Hepatocyte (in vitro differentiated cells): ENCODE results near the gene SNTG2. TPM values are rescaled to one million over a fixed set of nuclear protein-coding genes. Genes with fewer than 3 reads are reported as not detected.
"Not testable (repeated sequence)": the region's sequence is repeated elsewhere in the genome, so short reads cannot be mapped to it uniquely, and the experiment has no call there.

Experiments used
- DNase-seq: peaks from one replicate; pipeline ENCODE4 v3.0.0-alpha.2; 2016; ENCODE audit warnings: low spot score
- H2AFZ ChIP-seq: fragments of 200-600 bp; sonication (generic); 2 replicates; pipeline ENCODE4 v1.6.0; 2016; ENCODE audit warnings: antibody characterized with exemption, mild to moderate bottlenecking
- H3K27ac ChIP-seq: fragments of 200-600 bp; sonication (generic); 2 replicates; pipeline ENCODE4 v1.5.1; 2016; ENCODE audit warnings: mild to moderate bottlenecking
- H3K27me3 ChIP-seq: fragments of 200-600 bp; sonication (generic); 2 replicates; pipeline ENCODE4 v1.6.1; 2016
- H3K36me3 ChIP-seq: fragments of 200-600 bp; sonication (generic); replicated peaks from 2 replicates; pipeline ENCODE4 v1.5.1; 2016; ENCODE audit warnings: low read depth; ENCODE audit not compliant: insufficient read depth
- H3K4me1 ChIP-seq: fragments of 200-600 bp; sonication (generic); 2 replicates; pipeline ENCODE4 v1.5.1; 2016; ENCODE audit warnings: mild to moderate bottlenecking, moderate library complexity; ENCODE audit not compliant: insufficient read depth
- H3K4me2 ChIP-seq: fragments of 200-600 bp; sonication (generic); 2 replicates; pipeline ENCODE4 v1.6.0; 2016
- H3K4me3 ChIP-seq: fragments of 200-600 bp; sonication (generic); 2 replicates; pipeline ENCODE4 v1.5.1; 2016; ENCODE audit warnings: mild to moderate bottlenecking
- H3K79me2 ChIP-seq: fragments of 200-600 bp; sonication (generic); 2 replicates; pipeline ENCODE4 v1.6.0; 2017; ENCODE audit warnings: mild to moderate bottlenecking
- H3K9me2 ChIP-seq: fragments of 200-600 bp; sonication (generic); replicated peaks from 2 replicates; pipeline ENCODE4 v1.6.0; 2017; ENCODE audit warnings: mild to moderate bottlenecking; ENCODE audit not compliant: insufficient read depth
- H3K9me3 ChIP-seq: fragments of 200-600 bp; sonication (generic); 2 replicates; pipeline ENCODE4 v1.5.1; 2016; ENCODE audit warnings: low read depth, mild to moderate bottlenecking
- H4K20me1 ChIP-seq: fragments of 200-600 bp; sonication (generic); 2 replicates; pipeline ENCODE4 v1.6.0; 2016; ENCODE audit warnings: mild to moderate bottlenecking; ENCODE audit not compliant: insufficient read depth, poor library complexity, severe bottlenecking
- EZH2 ChIP-seq: fragments of 200-600 bp; sonication (generic); IDR thresholded peaks from 2 replicates; pipeline ENCODE4 v1.6.1; 2016; ENCODE audit warnings: antibody characterized with exemption, mild to moderate bottlenecking, borderline replicate concordance
- EZH2phosphoT487 ChIP-seq: fragments of 200-600 bp; sonication (generic); IDR thresholded peaks from one replicate; pipeline ENCODE4 v1.6.1; 2018; ENCODE audit warnings: antibody characterized with exemption, mild to moderate bottlenecking, low read depth, moderate library complexity; ENCODE audit not compliant: unreplicated experiment, severe bottlenecking
- WGBS: methylation state at CpG from one replicate; pipeline ENCODE4 v1.1.6; 2016; ENCODE audit warnings: low lambda C conversion rate; ENCODE audit errors: missing lambda C conversion rate; 5-methylcytosine and 5-hydroxymethylcytosine counted together
- polyA plus RNA-seq: library from polyadenylated mRNA; unstranded; fragments of >200 nt; fragmentation: Nextera tagmentation; extraction: Ambion mirVana; gene quantifications from 2 replicates; pipeline ENCODE4 v1.2.1, GENCODE V29; 2016
- total RNA-seq: library from RNA; depleted of rRNA; stranded (reverse); fragments of >200 nt; gene quantifications from 2 replicates; pipeline ENCODE4 v1.2.3, GENCODE V29; 2014
- TF ChIP-seq, protein P1 (sequence below): fragments of 200-600 bp; sonication (generic); IDR thresholded peaks from 2 replicates; pipeline ENCODE4 v1.5.1; 2016; ENCODE audit warnings: antibody characterized with exemption, mild to moderate bottlenecking; ENCODE audit not compliant: poor library complexity

The SNTG2 gene
- total and polyA plus RNA-seq, 2 experiments from 2014 or later: not detected

GRCh38 chr2:1088940-1089339, 138.3 kb downstream of the SNTG2 start:
- Histone ChIP-seq H3K27me3 (no peaks in the 10 kb centered on the region), H3K9me3 (no peaks in the 10 kb centered on the region), H3K4me1 (no peaks in the 10 kb centered on the region), H3K79me2 (no peaks in the 10 kb centered on the region), H3K36me3 (no peaks in the 10 kb centered on the region), H3K27ac (no peak overlapping the region), H3K4me2 (no peak overlapping the region), H3K9me2 (no peaks in the 10 kb centered on the region), H3K4me3 (no peak overlapping the region), H4K20me1 (no peaks in the 10 kb centered on the region), H2AFZ (no peak overlapping the region)
- no peak for DNase-seq
- WGBS: 87% methylated on average over 4 of the region's 4 CpGs
- TF ChIP-seq, protein P1, sequence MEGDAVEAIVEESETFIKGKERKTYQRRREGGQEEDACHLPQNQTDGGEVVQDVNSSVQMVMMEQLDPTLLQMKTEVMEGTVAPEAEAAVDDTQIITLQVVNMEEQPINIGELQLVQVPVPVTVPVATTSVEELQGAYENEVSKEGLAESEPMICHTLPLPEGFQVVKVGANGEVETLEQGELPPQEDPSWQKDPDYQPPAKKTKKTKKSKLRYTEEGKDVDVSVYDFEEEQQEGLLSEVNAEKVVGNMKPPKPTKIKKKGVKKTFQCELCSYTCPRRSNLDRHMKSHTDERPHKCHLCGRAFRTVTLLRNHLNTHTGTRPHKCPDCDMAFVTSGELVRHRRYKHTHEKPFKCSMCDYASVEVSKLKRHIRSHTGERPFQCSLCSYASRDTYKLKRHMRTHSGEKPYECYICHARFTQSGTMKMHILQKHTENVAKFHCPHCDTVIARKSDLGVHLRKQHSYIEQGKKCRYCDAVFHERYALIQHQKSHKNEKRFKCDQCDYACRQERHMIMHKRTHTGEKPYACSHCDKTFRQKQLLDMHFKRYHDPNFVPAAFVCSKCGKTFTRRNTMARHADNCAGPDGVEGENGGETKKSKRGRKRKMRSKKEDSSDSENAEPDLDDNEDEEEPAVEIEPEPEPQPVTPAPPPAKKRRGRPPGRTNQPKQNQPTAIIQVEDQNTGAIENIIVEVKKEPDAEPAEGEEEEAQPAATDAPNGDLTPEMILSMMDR: no peak
- TF ChIP-seq EZH2: no peak
- TF ChIP-seq EZH2phosphoT487: no peak

- no peaks in the 10 kb centered on the region for H3K9me2 ChIP-seq
- H3K36me3 ChIP-seq: no peaks in the 10 kb centered on the region
- H3K9me3 ChIP-seq: no peaks in the 10 kb centered on the region
- no peaks in the 10 kb centered on the region for H3K4me1 ChIP-seq
- H3K27ac ChIP-seq: no peak overlapping the region
- H4K20me1 ChIP-seq: no peaks in the 10 kb centered on the region
- no peak overlapping the region for H3K4me3 ChIP-seq
- WGBS: 76% methylated on average over 5 of the region's 5 CpGs
- H3K27me3 ChIP-seq: no peaks in the 10 kb centered on the region
- TF ChIP-seq EZH2phosphoT487 (no peak), EZH2 (no peak)
- TF ChIP-seq, protein P1: no peak
- H3K4me2 ChIP-seq: no peak overlapping the region
- no peak for DNase-seq
- H2AFZ ChIP-seq: no peak overlapping the region
- no peaks in the 10 kb centered on the region for H3K79me2 ChIP-seq
Observed at GRCh38 chr2:1091895-1092585, 141.4 kb downstream of the SNTG2 start.

- not testable (repeated sequence) for H3K27ac ChIP-seq, H3K4me3 ChIP-seq, H3K9me3 ChIP-seq, H3K36me3 ChIP-seq, H4K20me1 ChIP-seq, H3K4me1 ChIP-seq, H3K27me3 ChIP-seq, H3K9me2 ChIP-seq, H2AFZ ChIP-seq, H3K4me2 ChIP-seq, DNase-seq, H3K79me2 ChIP-seq
- 88% methylated on average over 6 of the region's 6 CpGs for WGBS
Observed at GRCh38 chr2:1093668-1094067, 143.0 kb downstream of the SNTG2 start.

GRCh38 chr2:1097101-1097500, 146.5 kb downstream of the SNTG2 start:
- Histone ChIP-seq H3K36me3 (no peaks in the 10 kb centered on the region), H2AFZ (no peak overlapping the region), H3K27ac (no peak overlapping the region), H3K4me2 (no peak overlapping the region), H3K4me1 (no peaks in the 10 kb centered on the region), H3K79me2 (no peaks in the 10 kb centered on the region), H4K20me1 (no peaks in the 10 kb centered on the region), H3K4me3 (no peak overlapping the region), H3K9me3 (no peaks in the 10 kb centered on the region), H3K27me3 (no peaks in the 10 kb centered on the region), H3K9me2 (no peaks in the 10 kb centered on the region)
- no peak for DNase-seq
- TF ChIP-seq, protein P1: no peak
- TF ChIP-seq EZH2phosphoT487 (no peak), EZH2 (no peak)
- WGBS: 90% methylated on average over 8 of the region's 8 CpGs
